H1 (cell line): ENCODE measurements around the gene GMPPA. TPM values are rescaled to one million over a fixed set of nuclear protein-coding genes. Genes with fewer than 3 reads are reported as not detected.

ENCODE experiments used
- BRCA1 ChIP-seq: IDR thresholded peaks from 2 replicates; pipeline ENCODE4 v1.6.1; 2012; ENCODE audit warnings: low read depth, low read length, improper control_type of control experiment
- CBX8 ChIP-seq: fragments of 300-800, 300-1000 bp; sonication (generic); IDR thresholded peaks from 2 replicates; pipeline ENCODE4 v1.7.1; 2016; ENCODE audit warnings: low read depth, low read length, borderline replicate concordance
- CEBPB ChIP-seq: IDR thresholded peaks from 2 replicates; pipeline ENCODE4 v1.6.1; 2012; ENCODE audit warnings: low read depth, low read length
- CHD1 ChIP-seq: IDR thresholded peaks from 2 replicates; pipeline ENCODE4 v1.6.1; 2012; ENCODE audit warnings: low read depth, low read length, improper control_type of control experiment
- CHD2 ChIP-seq: IDR thresholded peaks from 2 replicates; pipeline ENCODE4 v1.6.1; 2012; ENCODE audit warnings: low read length, improper control_type of control experiment
- EGR1 ChIP-seq: IDR thresholded peaks from 2 replicates; pipeline ENCODE4 v1.6.1; 2011; ENCODE audit warnings: low read depth, low read length, borderline replicate concordance
- GTF2F1 ChIP-seq: IDR thresholded peaks from 2 replicates; pipeline ENCODE4 v1.6.1; 2012; ENCODE audit warnings: low read depth, low read length, improper control_type of control experiment, borderline replicate concordance
- HDAC6 ChIP-seq: IDR thresholded peaks from one replicate; pipeline ENCODE4 v1.7.1; 2012; ENCODE audit warnings: low read depth, mild to moderate bottlenecking, inconsistent platforms, low read length, moderate library complexity
- KDM5A ChIP-seq: fragments of 200-600 bp; IDR thresholded peaks from 2 replicates; pipeline ENCODE4 v1.7.1; 2012; ENCODE audit warnings: mild to moderate bottlenecking, low read length, inconsistent platforms, mixed read lengths
- POLR2AphosphoS5 ChIP-seq: IDR thresholded peaks from 2 replicates; pipeline ENCODE4 v1.6.1; 2011; ENCODE audit warnings: low read depth, low read length
- POU5F1 ChIP-seq: IDR thresholded peaks from 2 replicates; pipeline ENCODE4 v1.6.1; 2011; ENCODE audit warnings: low read depth, mild to moderate bottlenecking, low read length, moderate library complexity
- RAD21 ChIP-seq, 2 experiments: IDR thresholded peaks in 1 of 2; conservative IDR thresholded peaks in 1 of 2; 2 replicates each; pipeline ENCODE4 v1.6.1; 2011; ENCODE audit warnings: low read depth in 2 of 2, low read length in 2 of 2, improper control_type of control experiment in 1 of 2, inconsistent platforms in 1 of 2, mild to moderate bottlenecking in 1 of 2, moderate library complexity in 1 of 2
- RBBP5 ChIP-seq: IDR thresholded peaks from 2 replicates; pipeline ENCODE4 v1.7.1; 2012; ENCODE audit warnings: low read depth, mild to moderate bottlenecking, inconsistent platforms, low read length, moderate library complexity, borderline replicate concordance
- RXRA ChIP-seq: IDR thresholded peaks from 2 replicates; pipeline ENCODE4 v1.6.1; 2011; ENCODE audit warnings: low read depth, mild to moderate bottlenecking, low read length, moderate library complexity; ENCODE audit not compliant: insufficient read depth
- SAP30 ChIP-seq: fragments of 300-600 bp; sonication (generic); IDR thresholded peaks from 2 replicates; pipeline ENCODE4 v1.7.1; 2012; ENCODE audit warnings: low read length, moderate library complexity, mild to moderate bottlenecking, inconsistent platforms; ENCODE audit not compliant: insufficient read depth, insufficient replicate concordance
- SP1 ChIP-seq: IDR thresholded peaks from 2 replicates; pipeline ENCODE4 v1.6.1; 2011; ENCODE audit warnings: low read depth, low read length
- SP2 ChIP-seq: IDR thresholded peaks from 2 replicates; pipeline ENCODE4 v1.6.1; 2012; ENCODE audit warnings: mild to moderate bottlenecking, low read length, inconsistent platforms
- SP4 ChIP-seq: IDR thresholded peaks from 2 replicates; pipeline ENCODE4 v1.6.1; 2012; ENCODE audit warnings: low read length, inconsistent platforms
- SUZ12 ChIP-seq: fragments of 200-600 bp; sonication (generic); IDR thresholded peaks from 2 replicates; pipeline ENCODE4 v1.6.1; 2012; ENCODE audit warnings: mild to moderate bottlenecking, inconsistent platforms, low read length, moderate library complexity, mixed read lengths
- USF2 ChIP-seq: IDR thresholded peaks from 2 replicates; pipeline ENCODE4 v1.6.1; 2011; ENCODE audit warnings: low read length, improper control_type of control experiment
- polyA plus RNA-seq, 7 experiments: library from polyadenylated mRNA; depleted of rRNA in 3 of 7; stranded (reverse) in 5 of 7; unstranded in 2 of 7; fragments of >200 nt in 5 of 7; fragments of 200-250 nt in 2 of 7; gene quantifications; 1 replicate in 5 of 7; 2 replicates in 1 of 7; 4 replicates in 1 of 7; pipeline versions ENCODE4 v1.2.1 to v1.2.3, GENCODE V29; 2011 to 2013; ENCODE audit warnings: missing spikeins in 2 of 7, mixed read lengths in 2 of 7
- total RNA-seq: library from RNA; stranded (reverse); fragmentation: NEBNext Ultra II Directional; extraction: Animal tissue kit (Norgen Biotek cat#: 25700); gene quantifications from 2 replicates; pipeline ENCODE4 v1.2.1, GENCODE V29; 2021
- TF ChIP-seq, protein P1 (sequence below), 3 experiments: IDR thresholded peaks; 1 replicate in 2 of 3; 2 replicates in 1 of 3; pipeline versions ENCODE4 v1.5.1 to v1.6.1; 2011; ENCODE audit warnings: low read length in 3 of 3, mild to moderate bottlenecking in 3 of 3, inconsistent platforms in 2 of 3, low read depth in 1 of 3, moderate library complexity in 1 of 3; ENCODE audit not compliant: insufficient read depth in 1 of 3; ENCODE audit errors: control extremely low read depth in 1 of 3
- TF ChIP-seq, protein P2 (sequence below): IDR thresholded peaks from 2 replicates; pipeline ENCODE4 v1.6.1; 2012; ENCODE audit warnings: inconsistent platforms

The GMPPA gene
- total and polyA plus RNA-seq, 2 of the 8 experiments (the other 6 are each of a cell fraction or from before 2014, with no cell fraction given) = 34.3 to 98.8 TPM

- TF ChIP-seq GTF2F1 = no peak
- TF ChIP-seq SP2 = no peak
- no peak for TF ChIP-seq KDM5A
- TF ChIP-seq, protein P1, sequence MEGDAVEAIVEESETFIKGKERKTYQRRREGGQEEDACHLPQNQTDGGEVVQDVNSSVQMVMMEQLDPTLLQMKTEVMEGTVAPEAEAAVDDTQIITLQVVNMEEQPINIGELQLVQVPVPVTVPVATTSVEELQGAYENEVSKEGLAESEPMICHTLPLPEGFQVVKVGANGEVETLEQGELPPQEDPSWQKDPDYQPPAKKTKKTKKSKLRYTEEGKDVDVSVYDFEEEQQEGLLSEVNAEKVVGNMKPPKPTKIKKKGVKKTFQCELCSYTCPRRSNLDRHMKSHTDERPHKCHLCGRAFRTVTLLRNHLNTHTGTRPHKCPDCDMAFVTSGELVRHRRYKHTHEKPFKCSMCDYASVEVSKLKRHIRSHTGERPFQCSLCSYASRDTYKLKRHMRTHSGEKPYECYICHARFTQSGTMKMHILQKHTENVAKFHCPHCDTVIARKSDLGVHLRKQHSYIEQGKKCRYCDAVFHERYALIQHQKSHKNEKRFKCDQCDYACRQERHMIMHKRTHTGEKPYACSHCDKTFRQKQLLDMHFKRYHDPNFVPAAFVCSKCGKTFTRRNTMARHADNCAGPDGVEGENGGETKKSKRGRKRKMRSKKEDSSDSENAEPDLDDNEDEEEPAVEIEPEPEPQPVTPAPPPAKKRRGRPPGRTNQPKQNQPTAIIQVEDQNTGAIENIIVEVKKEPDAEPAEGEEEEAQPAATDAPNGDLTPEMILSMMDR (IDR thresholded peaks at IDR 0.05; ENCODE audit: control extremely low read depth in 1 of 3, insufficient read depth in 1 of 3, low read depth in 1 of 3, low read length in 3 of 3) = no peak
- no peak for TF ChIP-seq RXRA
- TF ChIP-seq, protein P2, sequence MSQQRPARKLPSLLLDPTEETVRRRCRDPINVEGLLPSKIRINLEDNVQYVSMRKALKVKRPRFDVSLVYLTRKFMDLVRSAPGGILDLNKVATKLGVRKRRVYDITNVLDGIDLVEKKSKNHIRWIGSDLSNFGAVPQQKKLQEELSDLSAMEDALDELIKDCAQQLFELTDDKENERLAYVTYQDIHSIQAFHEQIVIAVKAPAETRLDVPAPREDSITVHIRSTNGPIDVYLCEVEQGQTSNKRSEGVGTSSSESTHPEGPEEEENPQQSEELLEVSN = 0 out of 2 replicates have a peak, but pooled peaks have one; percentile 25
- no peak for TF ChIP-seq HDAC6
- TF ChIP-seq SP4 = no peak
- no peak for TF ChIP-seq SAP30
- no peak for TF ChIP-seq CHD1
- peak; percentile 12; the same call in 1 of the 2 replicates for TF ChIP-seq EGR1
- TF ChIP-seq CHD2 = no peak
- no peak for TF ChIP-seq SP1
- no peak for TF ChIP-seq POU5F1
- TF ChIP-seq BRCA1 = no peak
- no peak for TF ChIP-seq RAD21 (IDR thresholded peaks at IDR 0.05 in 1 of 2, conservative IDR thresholded peaks at IDR 0.05 in 1 of 2; ENCODE audit: low read depth in 2 of 2, low read length in 2 of 2)
- TF ChIP-seq POLR2AphosphoS5 = peak; percentile 68; the same call in 1 of the 2 replicates
- no peak for TF ChIP-seq USF2
- TF ChIP-seq CEBPB = no peak
- no peak for TF ChIP-seq SUZ12
- peak; percentile 51; the same call in 1 of the 2 replicates for TF ChIP-seq RBBP5
- no peak for TF ChIP-seq CBX8
These were observed 22.0 kb upstream of the GMPPA start (continued) for GRCh38 chr2:219476652-219477151.
